MCF 10A (cell line): ENCODE measurements around the gene CORO2A. TPM values are rescaled to one million over a fixed set of nuclear protein-coding genes. Genes with fewer than 3 reads are reported as not detected.
"Not testable (repeated sequence)": the region's sequence is repeated elsewhere in the genome, so short reads cannot be mapped to it uniquely, and the experiment has no call there.

ENCODE experiments used
- BruUV-seq: library from RNA; stranded (reverse); fragments of 400-500 nt; replicated peaks from 2 replicates; lab custom pipeline; 2021; lab: Mats Ljungman, UMichigan
- CTCF ChIA-PET: fragments of 300-600 bp; sonication (Branson Sonifier 250); formaldehyde crosslinking; extraction: SDS; loops from one replicate; lab custom pipeline; 2021; ENCODE audit warnings: antibody characterized with exemption, inconsistent platforms; lab: Yijun Ruan, JAX
- POLR2A ChIA-PET: fragments of 300-600, 350-650 bp; sonication (Branson Sonifier 250); formaldehyde crosslinking; extraction: SDS; loops from one replicate; lab custom pipeline; 2020; ENCODE audit warnings: antibody characterized with exemption, inconsistent platforms; lab: Yijun Ruan, JAX
- DNase-seq: peaks from one replicate; pipeline ENCODE4 v3.0.0-alpha.2; 2018; ENCODE audit not compliant: unreplicated experiment
- H3K27ac Mint-ChIP-seq: one replicate; pipeline ENCODE4 v1.8.0; 2022; ENCODE audit warnings: mild to moderate bottlenecking, low read depth, mixed read lengths; ENCODE audit not compliant: unreplicated experiment
- H3K27me3 Mint-ChIP-seq: one replicate; pipeline ENCODE4 v1.8.0; 2022; ENCODE audit warnings: mixed read lengths; ENCODE audit not compliant: insufficient read depth, unreplicated experiment
- H3K36me3 Mint-ChIP-seq: one replicate; pipeline ENCODE4 v1.8.0; 2022; ENCODE audit warnings: mild to moderate bottlenecking, moderate library complexity, mixed read lengths; ENCODE audit not compliant: insufficient read depth, unreplicated experiment
- H3K4me1 Mint-ChIP-seq: one replicate; pipeline ENCODE4 v1.8.0; 2022; ENCODE audit warnings: mixed read lengths; ENCODE audit not compliant: insufficient read depth, unreplicated experiment
- H3K4me3 Mint-ChIP-seq: one replicate; pipeline ENCODE4 v1.8.0; 2022; ENCODE audit warnings: mild to moderate bottlenecking, moderate library complexity, mixed read lengths; ENCODE audit not compliant: unreplicated experiment
- H3K9me3 Mint-ChIP-seq: one replicate; pipeline ENCODE4 v1.8.0; 2022; ENCODE audit warnings: mixed read lengths; ENCODE audit not compliant: unreplicated experiment
- intact Hi-C: fragments of 100-400 bp; cut with micrococcal nuclease; formaldehyde crosslinking; loops from 2 replicates; pipeline ENCODE4 v1.14.1; 2022
- total RNA-seq: library from RNA; stranded (reverse); gene quantifications from 2 replicates; pipeline ENCODE4 v1.2.3, GENCODE V29; 2022
- TF ChIP-seq, protein P1 (sequence below): fragments of 200-600 bp; IDR thresholded peaks from one replicate; pipeline ENCODE4 v1.8.0; 2022; ENCODE audit warnings: antibody characterized with exemption, mild to moderate bottlenecking; ENCODE audit not compliant: unreplicated experiment

The CORO2A gene
- total RNA-seq, 1 experiment from 2014 or later = 3.4 TPM

DNA sequence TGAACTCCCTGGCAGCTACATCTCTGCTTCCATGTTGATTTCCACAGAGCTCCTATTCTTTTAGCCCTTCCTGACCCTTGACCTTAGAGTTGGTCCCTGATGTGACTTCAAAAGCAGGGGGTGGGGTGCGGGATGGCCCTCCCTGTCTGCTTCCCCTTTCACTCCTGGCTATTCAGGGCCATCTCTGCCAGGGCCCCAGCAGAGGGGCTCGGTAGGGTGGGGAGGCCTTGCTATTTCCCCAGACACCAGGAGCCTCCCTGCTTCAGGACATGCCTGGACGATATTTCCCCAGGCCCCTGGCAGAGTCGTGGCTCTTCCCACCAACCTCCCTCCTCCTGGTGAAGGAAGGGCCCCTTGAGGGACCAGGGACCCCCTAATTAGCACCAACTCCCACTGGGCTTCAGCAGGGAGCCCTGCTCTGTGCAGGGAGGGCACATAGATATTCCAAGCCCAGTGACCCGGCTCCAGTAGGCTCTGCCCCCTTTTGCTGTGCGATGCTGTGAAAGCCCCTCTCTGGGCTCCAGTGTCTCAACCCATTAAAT, 17.3 kb downstream of the CORO2A start:
- ChIA-PET POLR2A (interaction anchor here (1.9 kb wide), 1 partner anchor 17 kb away, joined by 5 read pairs; the partner anchor contains the start of gene CORO2A), CTCF (interaction anchor here (0.6 to 1.0 kb wide), 2 partner anchors 9 to 12 kb away, joined by 3 read pairs; no protein-coding TSS in a partner anchor)
- intact Hi-C loops = no loop called here
- Mint-ChIP-seq H3K36me3 (no peaks in the 10 kb centered on the region), H3K4me1 (no peaks in the 10 kb centered on the region), H3K27ac (no peak overlapping the region), H3K4me3 (no peak overlapping the region), H3K9me3 (no peaks in the 10 kb centered on the region), H3K27me3 (no peaks in the 10 kb centered on the region)
- no peak for DNase-seq
- BruUV-seq = no TSS peak
- TF ChIP-seq, protein P1, sequence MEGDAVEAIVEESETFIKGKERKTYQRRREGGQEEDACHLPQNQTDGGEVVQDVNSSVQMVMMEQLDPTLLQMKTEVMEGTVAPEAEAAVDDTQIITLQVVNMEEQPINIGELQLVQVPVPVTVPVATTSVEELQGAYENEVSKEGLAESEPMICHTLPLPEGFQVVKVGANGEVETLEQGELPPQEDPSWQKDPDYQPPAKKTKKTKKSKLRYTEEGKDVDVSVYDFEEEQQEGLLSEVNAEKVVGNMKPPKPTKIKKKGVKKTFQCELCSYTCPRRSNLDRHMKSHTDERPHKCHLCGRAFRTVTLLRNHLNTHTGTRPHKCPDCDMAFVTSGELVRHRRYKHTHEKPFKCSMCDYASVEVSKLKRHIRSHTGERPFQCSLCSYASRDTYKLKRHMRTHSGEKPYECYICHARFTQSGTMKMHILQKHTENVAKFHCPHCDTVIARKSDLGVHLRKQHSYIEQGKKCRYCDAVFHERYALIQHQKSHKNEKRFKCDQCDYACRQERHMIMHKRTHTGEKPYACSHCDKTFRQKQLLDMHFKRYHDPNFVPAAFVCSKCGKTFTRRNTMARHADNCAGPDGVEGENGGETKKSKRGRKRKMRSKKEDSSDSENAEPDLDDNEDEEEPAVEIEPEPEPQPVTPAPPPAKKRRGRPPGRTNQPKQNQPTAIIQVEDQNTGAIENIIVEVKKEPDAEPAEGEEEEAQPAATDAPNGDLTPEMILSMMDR = no peak

DNA sequence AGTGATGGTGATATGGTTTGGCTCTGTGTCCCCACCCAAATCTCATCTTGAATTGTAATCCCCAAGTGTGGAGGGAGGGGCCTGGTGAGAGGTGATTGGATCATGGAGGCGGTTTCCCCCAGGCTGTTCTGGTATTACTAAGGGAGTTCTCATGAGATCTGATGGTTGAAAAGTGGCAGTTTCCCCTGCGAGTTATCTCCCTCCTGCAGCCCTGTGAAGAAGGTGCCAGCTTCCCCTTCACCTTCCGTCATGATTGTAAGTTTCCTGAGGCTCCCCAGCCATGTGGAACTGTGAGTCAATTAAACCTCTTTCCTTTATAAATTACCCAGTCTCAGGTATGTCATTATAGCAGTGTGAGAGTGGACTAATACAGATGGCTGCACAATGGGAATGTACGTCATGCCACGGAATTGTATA, 17.9 kb downstream of the CORO2A start:
- H3K36me3 Mint-ChIP-seq, H3K9me3 Mint-ChIP-seq, H3K4me3 Mint-ChIP-seq, H3K27ac Mint-ChIP-seq, H3K27me3 Mint-ChIP-seq, intact Hi-C loops, DNase-seq, BruUV-seq, H3K4me1 Mint-ChIP-seq: not testable (repeated sequence)
- CTCF ChIA-PET = interaction anchor here (0.6 to 1.0 kb wide), 3 partner anchors 8 to 217 kb away, joined by 3 read pairs; no protein-coding TSS in a partner anchor
- POLR2A ChIA-PET = interaction anchor here (1.9 kb wide), 1 partner anchor 18 kb away, joined by 5 read pairs; the partner anchor contains the start of gene CORO2A

DNA sequence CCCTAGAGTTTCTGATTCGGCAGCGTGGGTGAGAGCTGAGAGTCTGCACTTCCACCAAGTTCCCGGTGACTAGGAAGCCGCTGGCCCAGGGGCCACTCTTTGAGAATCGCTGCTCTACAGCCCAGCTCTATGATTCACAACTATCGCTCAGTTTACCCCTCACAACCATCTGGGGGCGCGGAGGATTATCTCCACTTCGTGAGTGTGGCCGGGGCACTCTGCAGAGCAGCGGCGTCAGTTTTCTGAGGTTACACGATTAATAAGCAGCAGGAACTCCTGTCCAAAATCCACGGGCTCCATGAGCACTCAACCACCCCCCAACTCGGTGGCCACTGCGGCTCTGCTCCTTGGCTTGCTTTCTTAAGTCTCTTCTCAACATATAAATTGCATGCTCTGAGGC, 19.3 kb downstream of the CORO2A start:
- H3K27ac Mint-ChIP-seq = no peak overlapping the region
- intact Hi-C loops = no loop called here
- H3K9me3 Mint-ChIP-seq = no peaks in the 10 kb centered on the region
- no peaks in the 10 kb centered on the region for H3K4me1 Mint-ChIP-seq
- no peak overlapping the region for H3K4me3 Mint-ChIP-seq
- ChIA-PET POLR2A (interaction anchor here (1.1 to 1.9 kb wide), 2 partner anchors 19 to 54 kb away, joined by 3 to 5 read pairs; partner anchors contain the start of genes CORO2A and TRIM14), CTCF (interaction anchor here (0.8 to 1.0 kb wide), 2 partner anchors 11 to 99 kb away, joined by 4 read pairs; no protein-coding TSS in a partner anchor)
- H3K27me3 Mint-ChIP-seq = no peaks in the 10 kb centered on the region
- BruUV-seq = no TSS peak
- no peaks in the 10 kb centered on the region for H3K36me3 Mint-ChIP-seq
- DNase-seq = no peak
- TF ChIP-seq, protein P1 = no peak

DNA sequence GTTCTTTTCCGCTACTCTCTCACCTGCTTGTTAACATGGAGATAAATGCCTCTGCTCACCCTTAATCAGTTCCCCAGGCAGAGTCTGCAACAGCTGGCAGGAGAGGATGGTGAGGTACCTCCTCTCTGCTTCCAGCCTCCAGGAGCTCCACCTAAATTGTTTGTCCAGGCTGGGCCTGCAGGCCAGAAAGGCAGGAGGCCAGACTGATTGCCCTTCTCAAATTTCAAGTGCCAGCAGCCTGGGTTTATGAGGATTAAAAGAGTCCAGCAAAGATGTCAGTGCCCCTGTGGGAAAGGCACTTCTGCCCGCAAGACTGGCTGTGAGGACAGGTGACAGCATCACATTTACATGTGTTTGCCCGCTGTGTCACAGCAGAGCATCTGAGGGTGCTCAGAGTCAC, 19.8 kb downstream of the CORO2A start:
- TF ChIP-seq, protein P1 = no peak
- Mint-ChIP-seq H3K4me3 (no peak overlapping the region), H3K4me1 (no peaks in the 10 kb centered on the region), H3K27me3 (no peaks in the 10 kb centered on the region), H3K9me3 (no peaks in the 10 kb centered on the region), H3K36me3 (no peaks in the 10 kb centered on the region), H3K27ac (no peak overlapping the region)
- CTCF ChIA-PET = interaction anchor here (0.8 to 1.2 kb wide), 2 partner anchors 10 to 21 kb away, joined by 3 to 4 read pairs; no protein-coding TSS in a partner anchor
- POLR2A ChIA-PET = no interaction called here
- BruUV-seq = no TSS peak
- intact Hi-C loops = no loop called here
- peak; percentile 25 for DNase-seq
